ENCODE results near the gene CLIP1. TPM values are rescaled to one million over a fixed set of nuclear protein-coding genes. Genes with fewer than 3 reads are reported as not detected.
A peak's percentile ranks its signal among the peaks of the same experiment; 100 is the strongest.
"Not testable (repeated sequence)": the region's sequence is repeated elsewhere in the genome, so short reads cannot be mapped to it uniquely, and the experiment has no call there.

The CLIP1 gene
- total RNA-seq, 1 experiment from 2014 or later, result 23.9 TPM

GRCh38 chr12:122381021-122381420 is 41.4 kb downstream of the CLIP1 start:
- Histone ChIP-seq H3K27me3 (no peaks in the 10 kb centered on the region), H3K36me3 (peaks cover 58% of the 10 kb centered on the region), H3K9me3 (no peaks in the 10 kb centered on the region), H3K4me3 (no peak overlapping the region)
- no peak for DNase-seq

DNA sequence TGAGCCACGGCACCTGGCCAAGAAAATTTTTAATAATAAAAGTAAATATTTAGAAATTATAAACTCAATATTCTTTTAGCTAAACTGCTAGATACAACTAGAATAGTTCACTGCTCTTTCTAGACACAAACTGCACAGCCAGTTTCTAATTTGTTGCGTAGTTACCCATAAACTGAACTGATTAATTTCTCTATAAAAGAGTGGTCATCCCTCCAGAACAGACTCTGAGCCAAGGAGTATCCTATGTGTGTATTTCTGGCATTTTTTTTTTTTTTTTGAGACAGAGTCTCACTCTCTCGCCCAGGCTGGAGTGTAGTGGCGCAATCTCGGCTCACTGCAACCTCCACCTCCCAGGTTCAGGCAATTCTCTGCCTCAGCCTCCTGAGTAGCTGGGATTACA is 45.7 kb downstream of the CLIP1 start:
- H3K27me3 ChIP-seq, H3K9me3 ChIP-seq, H3K4me3 ChIP-seq, DNase-seq: not testable (repeated sequence)
- H3K36me3 ChIP-seq, result peaks cover 69% of the 10 kb centered on the region

DNA sequence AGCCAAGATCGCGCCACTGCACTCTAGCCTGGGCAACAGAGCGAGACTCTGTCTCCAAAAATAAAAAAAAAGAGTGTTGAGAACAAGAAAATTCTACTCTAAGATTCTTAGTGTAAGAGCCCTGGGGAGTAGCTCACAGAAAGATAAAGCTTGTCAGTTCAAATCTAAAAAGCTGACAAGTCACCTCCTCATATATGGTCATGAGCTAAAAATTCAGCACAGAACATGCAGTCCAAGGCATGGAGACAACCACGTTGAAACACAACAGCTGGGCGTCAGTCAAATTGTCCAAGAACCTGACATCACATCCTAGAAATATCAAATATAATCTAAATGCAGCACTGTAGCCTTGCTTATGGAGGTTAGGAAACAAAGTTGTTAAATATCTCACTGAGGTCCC is 47.8 kb downstream of the CLIP1 start:
- no peaks in the 10 kb centered on the region for H3K9me3 ChIP-seq
- peaks cover 62% of the 10 kb centered on the region for H3K36me3 ChIP-seq
- no peak overlapping the region for H3K4me3 ChIP-seq
- no peak for DNase-seq
- no peaks in the 10 kb centered on the region for H3K27me3 ChIP-seq

DNA sequence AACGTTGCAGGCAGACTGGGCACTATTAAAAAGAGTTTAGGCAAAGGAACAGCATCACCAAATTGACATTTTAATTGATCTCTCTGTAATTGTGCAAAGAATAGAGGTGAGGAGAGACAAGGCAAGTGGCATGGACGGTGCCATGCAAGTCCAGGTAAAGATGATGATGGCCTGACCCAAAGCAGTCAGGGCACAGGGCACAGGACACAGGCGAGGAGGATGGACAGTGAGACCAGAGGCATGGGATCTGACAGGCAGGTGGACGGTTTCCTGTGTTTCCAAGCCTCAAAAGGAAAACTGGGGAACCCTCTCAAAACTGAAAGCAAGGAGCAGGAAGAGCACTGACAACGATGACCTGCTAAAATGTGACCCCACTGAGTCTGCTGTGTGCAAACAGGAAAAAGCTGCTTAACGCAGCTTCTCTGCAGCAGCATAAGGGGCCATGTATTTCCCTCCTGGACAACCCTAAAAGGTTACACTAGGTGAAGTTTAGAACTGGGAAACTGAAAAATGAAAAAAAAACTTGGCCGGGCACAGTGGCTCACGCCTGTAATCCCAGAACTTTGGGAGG is 50.9 kb downstream of the CLIP1 start:
- no peak for DNase-seq
- Histone ChIP-seq H3K27me3 (no peaks in the 10 kb centered on the region), H3K9me3 (no peaks in the 10 kb centered on the region), H3K36me3 (peaks cover 51% of the 10 kb centered on the region), H3K4me3 (no peak overlapping the region)

DNA sequence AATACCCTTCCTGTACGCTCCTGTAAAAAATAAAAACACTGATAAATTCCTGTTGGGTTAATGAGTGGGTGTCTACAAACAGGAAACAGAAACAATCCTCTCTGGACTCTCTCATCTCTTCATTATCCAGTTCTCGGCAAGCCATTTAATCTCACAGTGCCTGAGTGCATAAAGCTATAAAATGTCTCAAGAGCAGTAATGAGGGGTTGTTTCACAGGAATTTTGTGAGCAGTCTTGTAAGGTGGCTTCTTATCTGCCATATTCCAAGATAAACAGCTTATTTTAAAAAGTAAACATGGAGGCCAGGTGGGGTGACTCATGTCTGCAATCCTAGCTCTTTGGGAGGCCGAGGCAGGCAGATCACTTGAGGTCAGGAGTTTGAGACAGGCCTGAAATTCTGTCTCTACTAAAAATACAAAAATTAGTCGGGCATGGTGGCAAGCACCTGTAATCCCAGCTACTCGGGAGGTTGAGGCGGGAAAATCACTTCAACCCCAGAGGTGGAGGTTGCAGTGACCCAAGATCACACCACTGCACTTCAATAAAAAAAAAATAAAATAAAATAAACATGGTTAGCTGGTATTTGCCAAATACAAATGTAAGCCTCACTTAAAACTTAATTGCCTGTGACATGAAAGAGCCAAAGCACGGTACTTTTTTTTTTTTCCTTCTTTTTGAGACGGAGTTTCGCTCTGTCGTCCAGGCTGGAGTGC is 54.0 kb downstream of the CLIP1 start:
- H3K27me3 ChIP-seq, result no peaks in the 10 kb centered on the region
- H3K36me3 ChIP-seq, result peaks cover 39% of the 10 kb centered on the region
- DNase-seq, result peak; percentile 28
- no peaks in the 10 kb centered on the region for H3K9me3 ChIP-seq
- H3K4me3 ChIP-seq, result no peak overlapping the region

- H3K4me3 ChIP-seq, H3K27me3 ChIP-seq, DNase-seq, H3K9me3 ChIP-seq: not testable (repeated sequence)
- H3K36me3 ChIP-seq, result peaks cover 37% of the 10 kb centered on the region
Observed at GRCh38 chr12:122367632-122368031, 54.8 kb downstream of the CLIP1 start.

DNA sequence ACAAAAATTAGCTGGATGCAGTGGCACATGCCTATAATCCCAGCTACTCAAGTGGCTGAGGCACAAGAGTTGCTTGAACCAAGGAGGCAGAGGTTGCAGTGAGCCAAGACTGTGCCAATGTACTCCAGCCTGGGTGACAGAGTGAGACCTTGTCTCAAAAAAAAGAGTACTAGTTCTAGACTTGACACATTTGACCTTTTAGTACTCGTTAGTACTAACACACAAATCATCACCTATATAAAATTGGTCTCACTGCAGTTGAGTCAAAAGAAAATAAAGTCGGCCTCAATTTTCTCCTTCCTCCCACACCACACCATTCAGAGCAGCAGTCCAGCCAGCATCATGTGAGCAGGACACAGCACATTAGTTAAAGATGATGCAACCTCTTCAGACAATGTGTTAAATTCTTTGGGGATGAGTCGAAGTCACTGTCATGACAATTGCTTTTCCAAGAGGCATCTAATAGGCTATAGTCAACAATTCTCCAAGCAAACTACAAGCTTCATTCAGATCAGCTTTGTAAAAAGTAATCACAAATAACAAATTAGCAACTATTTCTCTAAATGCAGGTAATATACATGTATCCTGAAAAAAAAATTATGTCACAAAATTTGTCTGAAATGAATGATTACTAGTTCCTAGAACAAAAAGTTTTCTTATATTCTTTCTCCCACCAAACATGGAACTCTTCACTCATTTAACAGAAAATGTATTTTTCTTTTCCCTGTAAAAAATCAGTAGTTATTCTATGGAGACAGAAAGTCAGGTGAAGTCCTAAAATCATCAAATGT is 55.6 kb downstream of the CLIP1 start:
- DNase-seq, result peak; percentile 80

DNA sequence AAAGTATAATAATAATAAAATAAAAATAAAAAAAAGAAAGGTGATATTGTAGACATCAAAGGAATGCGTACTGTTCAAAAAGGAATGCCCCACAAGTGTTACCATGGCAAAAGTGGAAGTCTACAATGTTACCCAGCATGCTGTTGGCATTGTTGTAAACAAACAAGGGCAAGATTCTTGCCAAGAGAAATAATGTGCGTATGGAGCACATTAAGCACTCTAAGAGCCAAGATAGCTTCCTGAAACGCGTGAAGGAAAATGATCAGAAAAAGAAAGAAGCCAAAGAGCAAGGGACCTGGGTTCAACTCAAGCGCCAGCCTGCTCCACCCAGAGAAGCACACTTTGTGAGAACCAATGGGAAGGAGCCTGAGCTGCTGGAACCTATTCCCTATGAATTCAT is 57.2 kb downstream of the CLIP1 start:
- H3K9me3 ChIP-seq, H3K27me3 ChIP-seq, H3K4me3 ChIP-seq, DNase-seq: not testable (repeated sequence)
- peaks cover 42% of the 10 kb centered on the region for H3K36me3 ChIP-seq

More for the DNA sequence above, 55.6 kb downstream of the CLIP1 start:
- Histone ChIP-seq H3K4me3 (no peak overlapping the region), H3K36me3 (peaks cover 36% of the 10 kb centered on the region), H3K27me3 (no peaks in the 10 kb centered on the region), H3K9me3 (no peaks in the 10 kb centered on the region)

DNA sequence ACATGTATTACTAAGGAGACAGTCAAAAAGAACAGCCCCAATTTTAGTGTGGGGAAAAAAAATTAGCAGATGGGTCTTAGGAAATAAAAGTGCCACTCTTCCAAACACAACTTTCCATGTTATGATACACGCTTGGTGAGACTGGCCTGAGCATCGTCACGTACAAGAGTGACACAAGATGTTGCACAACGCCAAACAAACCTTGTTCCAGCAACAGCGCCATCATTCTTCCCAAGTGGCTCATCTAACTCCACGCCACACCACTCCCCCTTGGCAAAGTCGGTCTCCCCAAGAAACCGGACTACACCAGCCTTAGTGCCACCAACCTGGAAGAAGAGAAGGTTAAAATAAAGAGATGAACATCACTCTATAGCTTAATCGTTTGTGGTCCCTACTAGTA is 58.7 kb downstream of the CLIP1 start:
- DNase-seq, result no peak
- Histone ChIP-seq H3K27me3 (no peaks in the 10 kb centered on the region), H3K4me3 (no peak overlapping the region), H3K9me3 (no peaks in the 10 kb centered on the region), H3K36me3 (peaks cover 43% of the 10 kb centered on the region)

DNA sequence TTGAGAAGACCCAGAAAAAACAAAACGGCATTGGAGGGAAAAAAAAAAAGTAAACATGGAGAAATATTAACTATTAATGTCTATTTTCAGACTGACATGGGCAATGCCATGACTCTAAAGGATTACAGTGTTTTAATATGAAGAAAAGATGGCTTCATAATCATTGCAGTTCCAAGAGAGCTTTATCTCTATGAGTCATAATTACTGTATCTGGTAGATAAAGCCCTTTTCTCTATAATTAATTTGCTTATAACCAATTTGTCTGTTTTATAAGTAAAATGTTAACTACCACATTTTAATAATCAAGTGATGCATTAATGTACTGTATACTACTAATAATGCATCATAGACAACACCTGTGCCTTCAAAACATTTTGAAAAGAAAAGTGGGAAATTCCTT is 59.7 kb downstream of the CLIP1 start:
- DNase-seq, result no peak
- H3K27me3 ChIP-seq, result no peaks in the 10 kb centered on the region
- H3K36me3 ChIP-seq, result peaks cover 39% of the 10 kb centered on the region
- H3K4me3 ChIP-seq, result no peak overlapping the region
- no peaks in the 10 kb centered on the region for H3K9me3 ChIP-seq

DNA sequence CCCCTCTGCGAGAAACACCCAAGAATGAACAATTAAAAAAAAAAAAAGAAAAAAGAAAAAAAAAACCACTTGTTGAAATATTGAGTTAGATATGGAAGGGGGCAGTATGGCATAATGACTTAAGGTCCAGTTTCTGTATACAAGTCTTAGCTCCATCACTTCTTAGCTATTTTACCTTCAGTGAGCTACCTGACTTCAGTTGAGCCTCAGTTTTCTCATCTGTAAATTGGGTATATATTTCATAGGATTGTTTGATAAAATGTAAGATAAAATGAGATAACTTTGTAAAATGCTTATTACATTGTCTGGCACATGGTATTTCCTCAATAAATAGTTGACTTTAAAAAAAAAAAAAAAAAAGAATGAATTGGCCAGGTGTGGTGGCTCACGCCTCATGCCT is 64.1 kb downstream of the CLIP1 start:
- H3K4me3 ChIP-seq, H3K27me3 ChIP-seq, H3K9me3 ChIP-seq, DNase-seq: not testable (repeated sequence)
- H3K36me3 ChIP-seq, result peaks cover 57% of the 10 kb centered on the region

DNA sequence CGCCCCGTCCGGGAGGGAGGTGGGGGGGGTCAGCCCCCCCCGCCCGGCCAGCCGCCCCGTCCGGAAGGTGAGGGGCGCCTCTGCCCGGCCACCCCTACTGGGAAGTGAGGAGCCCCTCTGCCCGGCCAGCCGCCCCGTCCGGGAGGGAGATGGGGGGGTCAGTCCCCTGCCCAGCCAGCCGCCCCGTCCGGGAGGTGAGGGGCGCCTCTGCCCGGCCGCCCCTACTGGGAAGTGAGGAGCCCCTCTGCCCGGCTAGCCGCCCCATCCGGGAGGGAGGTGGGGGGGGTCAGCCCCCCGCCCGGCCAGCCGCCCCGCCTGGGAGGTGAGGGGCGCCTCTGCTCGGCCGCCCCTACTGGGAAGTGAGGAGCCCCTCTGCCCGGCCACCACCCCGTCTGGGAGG is 64.9 kb downstream of the CLIP1 start:
- H3K4me3 ChIP-seq, DNase-seq, H3K27me3 ChIP-seq, H3K9me3 ChIP-seq: not testable (repeated sequence)
- peaks cover 63% of the 10 kb centered on the region for H3K36me3 ChIP-seq

DNA sequence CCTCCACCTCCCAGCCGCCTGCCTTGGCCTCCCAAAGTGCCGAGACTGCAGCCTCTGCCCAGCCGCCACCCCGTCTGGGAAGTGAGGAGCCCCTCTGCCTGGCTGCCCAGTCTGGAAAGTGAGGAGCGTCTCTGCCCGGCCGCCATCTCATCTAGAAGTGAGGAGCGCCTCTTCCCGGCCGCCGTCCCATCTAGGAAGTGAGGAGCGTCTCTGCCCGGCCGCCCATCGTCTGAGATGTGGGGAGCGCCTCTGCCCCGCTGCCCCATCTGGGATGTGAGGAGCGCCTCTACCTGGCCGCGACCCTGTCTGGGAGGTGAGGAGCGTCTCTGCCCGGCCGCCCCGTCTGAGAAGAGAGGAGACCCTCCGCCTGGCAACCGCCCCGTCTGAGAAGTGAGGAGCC is 65.5 kb downstream of the CLIP1 start:
- H3K27me3 ChIP-seq, DNase-seq: not testable (repeated sequence)
- peaks cover 68% of the 10 kb centered on the region for H3K36me3 ChIP-seq

GRCh38 chr12:122356192-122356635 is 66.3 kb downstream of the CLIP1 start:
- Histone ChIP-seq H3K4me3 (no peak overlapping the region), H3K9me3 (no peaks in the 10 kb centered on the region), H3K36me3 (peaks cover 67% of the 10 kb centered on the region), H3K27me3 (no peaks in the 10 kb centered on the region)
- peak; percentile 21 for DNase-seq

More for the DNA sequence above, 65.5 kb downstream of the CLIP1 start:
- H3K9me3 ChIP-seq, H3K4me3 ChIP-seq: not testable (repeated sequence)

DNA sequence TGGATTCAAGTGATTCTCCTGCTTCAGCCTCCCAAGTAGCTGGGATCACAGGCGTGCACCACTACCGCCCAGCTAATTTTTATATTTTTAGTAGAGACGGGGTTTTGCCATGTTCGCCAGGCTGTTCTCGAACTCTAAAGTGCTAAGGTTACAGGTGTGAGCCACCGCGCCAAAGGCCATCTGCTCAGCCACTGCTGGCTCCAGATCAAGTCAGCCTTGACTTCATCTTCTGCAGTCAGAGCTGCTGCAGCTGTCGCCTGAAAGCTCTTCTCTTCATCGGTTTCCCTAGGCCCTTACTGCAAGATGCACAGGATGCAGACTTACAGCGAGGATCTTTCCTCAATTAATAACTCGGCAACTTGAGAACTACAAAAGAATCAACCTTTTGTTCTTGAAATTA is 66.8 kb downstream of the CLIP1 start:
- no peaks in the 10 kb centered on the region for H3K9me3 ChIP-seq
- peaks cover 65% of the 10 kb centered on the region for H3K36me3 ChIP-seq
- DNase-seq, result no peak
- no peak overlapping the region for H3K4me3 ChIP-seq
- no peaks in the 10 kb centered on the region for H3K27me3 ChIP-seq

GRCh38 chr12:122354958-122355641 is 67.4 kb downstream of the CLIP1 start:
- H3K4me3 ChIP-seq, result no peak overlapping the region
- DNase-seq, result no peak
- H3K27me3 ChIP-seq, result no peaks in the 10 kb centered on the region
- peaks cover 2% of the 10 kb centered on the region for H3K9me3 ChIP-seq
- H3K36me3 ChIP-seq, result peaks cover 65% of the 10 kb centered on the region

- H3K4me3 ChIP-seq, result no peak overlapping the region
- H3K27me3 ChIP-seq, result no peaks in the 10 kb centered on the region
- DNase-seq, result no peak
- H3K36me3 ChIP-seq, result peaks cover 78% of the 10 kb centered on the region
- H3K9me3 ChIP-seq, result peaks cover 6% of the 10 kb centered on the region
Observed at GRCh38 chr12:122352394-122352793, 70.1 kb downstream of the CLIP1 start.
